H1 (cell line): Measurements from ENCODE around the gene LRRC27. TPM values are rescaled to one million over a fixed set of nuclear protein-coding genes. Genes with fewer than 3 reads are reported as not detected.

ENCODE experiments used
- CTCF ChIA-PET: fragments of 300-600 bp; sonication (Branson Sonifier 250); formaldehyde crosslinking; loops from one replicate; lab custom pipeline; 2021; ENCODE audit not compliant: partially characterized antibody; lab: Charles Lee
- POLR2A ChIA-PET: fragments of 300-600 bp; sonication (Branson Sonifier 250); formaldehyde crosslinking; loops from one replicate; lab custom pipeline; 2021; ENCODE audit warnings: inconsistent platforms; ENCODE audit not compliant: partially characterized antibody; lab: Charles Lee
- DNase-seq, 2 experiments: peaks; one replicate each; pipeline versions ENCODE4 v3.0.0 to v3.0.0-alpha.2; 2010 to 2022; ENCODE audit warnings: low spot score in 2 of 2, low read depth in 1 of 2, mixed read lengths in 1 of 2
- FAIRE-seq: peaks from 2 replicates; lab custom pipeline; 2011; peaks lifted over from hg19 to GRCh38; lab: Jason Lieb, UNC
- H2AFZ ChIP-seq: 2 replicates; pipeline ENCODE4 v1.8.1; 2012; ENCODE audit warnings: low read length, inconsistent platforms
- H2AK5ac ChIP-seq: 2 replicates; pipeline ENCODE4 v1.6.1; 2013; ENCODE audit warnings: low read depth, low read length
- H2BK120ac ChIP-seq: replicated peaks from 2 replicates; pipeline ENCODE3; 2013; ENCODE audit warnings: low read depth, low read length, inconsistent platforms
- H2BK12ac ChIP-seq: 2 replicates; pipeline ENCODE4 v1.6.1; 2013; ENCODE audit warnings: low read depth, low read length
- H2BK15ac ChIP-seq: 2 replicates; pipeline ENCODE4 v1.6.1; 2013; ENCODE audit warnings: low read length
- H2BK20ac ChIP-seq: 2 replicates; pipeline ENCODE4 v1.6.1; 2013; ENCODE audit warnings: low read length
- H2BK5ac ChIP-seq: 2 replicates; pipeline ENCODE4 v1.6.1; 2013; ENCODE audit warnings: low read depth, low read length
- H3K14ac ChIP-seq: 2 replicates; pipeline ENCODE4 v1.6.1; 2013; ENCODE audit warnings: inconsistent platforms; ENCODE audit not compliant: insufficient read length
- H3K18ac ChIP-seq: 2 replicates; pipeline ENCODE4 v1.6.1; 2013; ENCODE audit warnings: low read length; ENCODE audit errors: extremely low read depth
- H3K23ac ChIP-seq: 2 replicates; pipeline ENCODE4 v1.6.1; 2013; ENCODE audit warnings: inconsistent platforms; ENCODE audit not compliant: insufficient read length
- H3K23me2 ChIP-seq: 2 replicates; pipeline ENCODE4 v1.6.1; 2013; ENCODE audit warnings: low read depth, low read length
- H3K27ac ChIP-seq: 2 replicates; pipeline ENCODE4 v1.6.1; 2011; ENCODE audit warnings: low read depth, low read length, inconsistent platforms
- H3K27me3 ChIP-seq, 4 experiments: replicated peaks in 1 of 4; 1 replicate in 1 of 4; 2 replicates in 3 of 4; pipeline versions ENCODE4 v1.6.1 to v1.8.1; 2011 to 2013; ENCODE audit warnings: low read length in 3 of 4, mild to moderate bottlenecking in 3 of 4, inconsistent platforms in 2 of 4, mixed read lengths in 2 of 4, moderate library complexity in 1 of 4; ENCODE audit not compliant: control insufficient read depth in 3 of 4, insufficient read depth in 3 of 4; ENCODE audit errors: extremely low read depth in 1 of 4
- H3K36me3 ChIP-seq, 4 experiments: 2 replicates each; pipeline versions ENCODE4 v1.6.1 to v1.8.1; 2011 to 2013; ENCODE audit warnings: mild to moderate bottlenecking in 4 of 4, low read length in 3 of 4, moderate library complexity in 2 of 4, control low read depth in 1 of 4, inconsistent platforms in 1 of 4; ENCODE audit not compliant: insufficient read depth in 4 of 4, control insufficient read depth in 2 of 4
- H3K4ac ChIP-seq: replicated peaks from 2 replicates; pipeline ENCODE3; 2013; ENCODE audit warnings: low read length, low read depth, mixed read lengths, inconsistent platforms; ENCODE audit not compliant: insufficient read length
- H3K4me1 ChIP-seq, 4 experiments: replicated peaks in 1 of 4; 1 replicate in 1 of 4; 2 replicates in 3 of 4; pipeline versions ENCODE4 v1.6.1 to v1.8.1; 2011 to 2013; ENCODE audit warnings: low read length in 3 of 4, inconsistent platforms in 2 of 4, mixed read lengths in 1 of 4; ENCODE audit not compliant: insufficient read depth in 4 of 4, control insufficient read depth in 3 of 4
- H3K4me2 ChIP-seq, 2 experiments: 2 replicates each; pipeline versions ENCODE4 v1.6.1 to v1.8.1; 2011 to 2013; ENCODE audit warnings: low read depth in 2 of 2, low read length in 2 of 2, control low read depth in 1 of 2, inconsistent platforms in 1 of 2, mild to moderate bottlenecking in 1 of 2; ENCODE audit not compliant: insufficient read depth in 1 of 2
- H3K4me3 ChIP-seq, 4 experiments: fragments of 200-600, 300-600 bp in 1 of 4; sonication (generic), shearing (Covaris generic), sonication (Bioruptor Twin) in 1 of 4; 2 replicates each; pipeline versions ENCODE4 v1.5.1 to v1.8.1; 2011 to 2016; ENCODE audit warnings: low read length in 4 of 4, low read depth in 3 of 4, control low read depth in 2 of 4, inconsistent platforms in 2 of 4, mild to moderate bottlenecking in 2 of 4, mixed read lengths in 1 of 4, moderate library complexity in 1 of 4; ENCODE audit not compliant: insufficient read depth in 2 of 4; ENCODE audit errors: extremely low read depth in 1 of 4
- H3K56ac ChIP-seq: replicated peaks from 2 replicates; pipeline ENCODE3; 2013; ENCODE audit warnings: low read depth, mild to moderate bottlenecking, mixed read lengths, low read length, inconsistent platforms; ENCODE audit not compliant: insufficient read length
- H3K79me1 ChIP-seq: 2 replicates; pipeline ENCODE4 v1.6.1; 2013; ENCODE audit warnings: low read depth, low read length, control low read depth
- H3K79me2 ChIP-seq, 2 experiments: 2 replicates each; pipeline versions ENCODE4 v1.6.1 to v1.8.1; 2012 to 2013; ENCODE audit warnings: low read length in 2 of 2, mild to moderate bottlenecking in 2 of 2, inconsistent platforms in 1 of 2; ENCODE audit not compliant: insufficient read depth in 2 of 2, control insufficient read depth in 1 of 2
- H3K9ac ChIP-seq, 4 experiments: replicated peaks in 1 of 4; 1 replicate in 1 of 4; 2 replicates in 3 of 4; pipeline versions ENCODE4 v1.6.1 to v1.8.1; 2011 to 2013; ENCODE audit warnings: low read depth in 3 of 4, low read length in 3 of 4, control low read depth in 2 of 4, mild to moderate bottlenecking in 2 of 4, moderate library complexity in 2 of 4, inconsistent platforms in 1 of 4; ENCODE audit errors: extremely low read depth in 1 of 4
- H3K9me3 ChIP-seq, 2 experiments: 2 replicates each; pipeline versions ENCODE4 v1.6.1 to v1.8.1; 2012 to 2013; ENCODE audit warnings: mild to moderate bottlenecking in 2 of 2, moderate library complexity in 2 of 2, control low read depth in 1 of 2, inconsistent platforms in 1 of 2, low read depth in 1 of 2, low read length in 1 of 2, mixed read lengths in 1 of 2; ENCODE audit not compliant: insufficient read depth in 2 of 2
- H4K20me1 ChIP-seq, 2 experiments: replicated peaks in 1 of 2; 2 replicates each; pipeline versions ENCODE3 to v1.8.1; 2011 to 2013; ENCODE audit warnings: inconsistent platforms in 2 of 2, low read length in 2 of 2, mild to moderate bottlenecking in 1 of 2; ENCODE audit not compliant: insufficient read depth in 2 of 2, control insufficient read depth in 1 of 2
- H4K5ac ChIP-seq: 2 replicates; pipeline ENCODE4 v1.6.1; 2013; ENCODE audit warnings: low read length, low read depth, mixed read lengths, inconsistent platforms; ENCODE audit not compliant: insufficient read length
- H4K8ac ChIP-seq: 2 replicates; pipeline ENCODE4 v1.8.0; 2013; ENCODE audit warnings: mild to moderate bottlenecking, moderate library complexity, low read length, inconsistent platforms; ENCODE audit not compliant: insufficient read depth; ENCODE audit errors: extremely low read depth
- H4K91ac ChIP-seq: replicated peaks from 2 replicates; pipeline ENCODE3; 2013; ENCODE audit warnings: low read length, mixed read lengths, inconsistent platforms; ENCODE audit not compliant: insufficient read length
- CREB1 ChIP-seq: IDR thresholded peaks from 2 replicates; pipeline ENCODE4 v1.6.1; 2012; ENCODE audit warnings: inconsistent platforms
- PHF8 ChIP-seq: fragments of 200-600 bp; sonication (generic); conservative IDR thresholded peaks from 2 replicates; pipeline ENCODE4 v1.7.1; 2012; ENCODE audit warnings: low read depth, mild to moderate bottlenecking, inconsistent platforms, low read length, moderate library complexity
- POU5F1 ChIP-seq: IDR thresholded peaks from 2 replicates; pipeline ENCODE4 v1.6.1; 2011; ENCODE audit warnings: low read depth, mild to moderate bottlenecking, low read length, moderate library complexity
- RNF2 ChIP-seq: fragments of 200-900, 300-1000 bp; sonication (generic); IDR thresholded peaks from 2 replicates; pipeline ENCODE4 v1.7.1; 2016; ENCODE audit warnings: borderline replicate concordance, low read depth, mild to moderate bottlenecking, antibody characterized with exemption, low read length; ENCODE audit not compliant: poor library complexity, severe bottlenecking; ENCODE audit errors: missing control alignments
- SP4 ChIP-seq: IDR thresholded peaks from 2 replicates; pipeline ENCODE4 v1.6.1; 2012; ENCODE audit warnings: low read length, inconsistent platforms
- TAF7 ChIP-seq: optimal IDR thresholded peaks from 2 replicates; pipeline ENCODE3; 2011; ENCODE audit warnings: low read depth, mild to moderate bottlenecking, inconsistent platforms, low read length, moderate library complexity, borderline replicate concordance
- TBP ChIP-seq: IDR thresholded peaks from 2 replicates; pipeline ENCODE4 v1.6.1; 2011; ENCODE audit warnings: low read depth, low read length, improper control_type of control experiment
- WGBS, 2 experiments: shearing (Covaris generic) in 1 of 2; methylation state at CpG; one replicate each; pipeline versions ENCODE4 v1.1.6 to v1.1.7; 2013 to 2015; ENCODE audit warnings: low lambda C conversion rate in 2 of 2, mixed read lengths in 2 of 2, inconsistent platforms in 1 of 2, low coverage in 1 of 2, missing lambda C conversion rate in 1 of 2; ENCODE audit not compliant: insufficient replicate concordance in 2 of 2, insufficient coverage in 1 of 2, insufficient read length in 1 of 2; ENCODE audit errors: extremely low coverage in 1 of 2, missing lambda C conversion rate in 1 of 2; 5-methylcytosine and 5-hydroxymethylcytosine counted together
- polyA plus RNA-seq, 7 experiments: library from polyadenylated mRNA; depleted of rRNA in 3 of 7; stranded (reverse) in 5 of 7; unstranded in 2 of 7; fragments of >200 nt in 5 of 7; fragments of 200-250 nt in 2 of 7; gene quantifications; 1 replicate in 5 of 7; 2 replicates in 1 of 7; 4 replicates in 1 of 7; pipeline versions ENCODE4 v1.2.1 to v1.2.3, GENCODE V29; 2011 to 2013; ENCODE audit warnings: missing spikeins in 2 of 7, mixed read lengths in 2 of 7
- total RNA-seq: library from RNA; stranded (reverse); fragmentation: NEBNext Ultra II Directional; extraction: Animal tissue kit (Norgen Biotek cat#: 25700); gene quantifications from 2 replicates; pipeline ENCODE4 v1.2.1, GENCODE V29; 2021

Gene LRRC27
- total and polyA plus RNA-seq, 2 of the 8 experiments (the other 6 are each of a cell fraction or from before 2014, with no cell fraction given), result 1.2 to 3.8 TPM

GRCh38 chr10:132338876-132339275, 6.9 kb downstream of the LRRC27 start:
- H2BK20ac ChIP-seq, result no peak overlapping the region
- H3K56ac ChIP-seq, result no peak overlapping the region
- FAIRE-seq, result no peak
- TF ChIP-seq SP4 (no peak), TAF7 (no peak), CREB1 (no peak), PHF8 (no peak), POU5F1 (no peak), RNF2 (no peak), TBP (no peak)
- no peak overlapping the region for H3K14ac ChIP-seq
- no peaks in the 10 kb centered on the region for H3K79me2 ChIP-seq
- POLR2A ChIA-PET, result interaction anchor here (0.7 to 1.3 kb wide), 2 partner anchors 9 to 128 kb away, joined by 3 read pairs; no protein-coding TSS in a partner anchor
- H4K8ac ChIP-seq, result peak overlapping the region; percentile 63; the same call in 1 of the 2 replicates
- H3K4me1 ChIP-seq, result peaks cover 0 to 3% (median 0%) of the 10 kb centered on the region in 4 experiments; a peak in 1 of 7 replicates
- no peak overlapping the region for H3K9ac ChIP-seq
- WGBS, 2 experiments, result 90% methylated on average over 10 of the region's 10 CpGs; no CpG with 5 or more reads in 1 of the 2 experiments
- H4K20me1 ChIP-seq, result no peaks in the 10 kb centered on the region
- H2AFZ ChIP-seq, result no peak overlapping the region
- DNase-seq, result no peak
- no peak overlapping the region for H2BK5ac ChIP-seq
- no peak overlapping the region for H2BK120ac ChIP-seq
- H3K23ac ChIP-seq, result no peak overlapping the region
- H3K23me2 ChIP-seq, result no peaks in the 10 kb centered on the region
- no peak overlapping the region for H2BK15ac ChIP-seq
- H3K9me3 ChIP-seq, result no peaks in the 10 kb centered on the region
- H3K18ac ChIP-seq, result no peak overlapping the region
- H4K91ac ChIP-seq, result no peak overlapping the region
- H3K4ac ChIP-seq, result no peak overlapping the region
- no peak overlapping the region for H3K4me2 ChIP-seq
- no peaks in the 10 kb centered on the region for H3K36me3 ChIP-seq
- no peaks in the 10 kb centered on the region for H3K27me3 ChIP-seq
- no peak overlapping the region for H4K5ac ChIP-seq
- H3K4me3 ChIP-seq, result no peak overlapping the region
- no peak overlapping the region for H3K27ac ChIP-seq
- H3K79me1 ChIP-seq, result no peaks in the 10 kb centered on the region
- CTCF ChIA-PET, result interaction anchor here (3.2 kb wide), 1 partner anchor 13 kb away, joined by 17 read pairs; no protein-coding TSS in a partner anchor
- H2BK12ac ChIP-seq, result no peak overlapping the region
- H2AK5ac ChIP-seq, result no peak overlapping the region
